GM23248 (cell line): ENCODE measurements around the gene SNRK.

Source experiments
- EZH2 ChIP-seq: fragments of 200-600 bp; sonication (generic); IDR thresholded peaks from 2 replicates; pipeline ENCODE4 v1.6.1; 2018; ENCODE audit warnings: antibody characterized with exemption, mild to moderate bottlenecking; ENCODE audit not compliant: insufficient read depth, poor library complexity, severe bottlenecking
- EZH2phosphoT487 ChIP-seq: fragments of 200-600 bp; sonication (generic); IDR thresholded peaks from 2 replicates; pipeline ENCODE4 v1.6.1; 2018; ENCODE audit warnings: antibody characterized with exemption, moderate library complexity, mild to moderate bottlenecking, low read depth; ENCODE audit not compliant: insufficient read depth

DNA sequence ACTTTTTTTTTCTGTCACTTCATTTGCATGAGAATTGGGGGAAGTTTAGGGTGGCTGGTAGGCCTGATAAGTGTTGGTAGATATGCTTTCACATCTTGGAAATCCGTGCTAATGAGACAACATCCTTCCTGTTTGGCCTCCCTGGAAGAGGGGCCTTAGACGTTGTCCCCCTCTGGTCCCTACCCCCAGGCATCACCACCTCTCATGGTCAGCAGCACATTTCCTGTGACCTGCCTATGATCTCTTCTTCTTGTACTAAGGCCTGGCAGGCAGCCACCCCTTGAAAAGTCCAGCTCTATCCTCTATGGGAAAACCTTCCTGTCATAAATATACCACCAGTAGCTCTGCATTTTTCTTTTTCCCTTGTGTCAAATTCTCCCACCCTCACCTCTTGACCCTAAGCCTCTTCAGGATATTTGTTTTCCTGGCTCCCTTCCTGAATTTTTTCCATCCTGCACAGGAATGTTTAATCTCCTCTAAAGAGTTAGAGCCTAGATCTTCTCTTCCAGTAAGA lies 107.8 kb downstream of the SNRK start:
- TF ChIP-seq EZH2: no peak
- no peak for TF ChIP-seq EZH2phosphoT487
